CD8-positive, alpha-beta memory T cell (primary cell): ENCODE data around the gene SLC22A16. TPM values are rescaled to one million over a fixed set of nuclear protein-coding genes. Genes with fewer than 3 reads are reported as not detected.

ENCODE experiments used
- CTCF ChIA-PET: fragments of 350-600 bp; sonication (Branson Sonifier 250); formaldehyde crosslinking; loops from one replicate; lab custom pipeline; 2021; ENCODE audit warnings: antibody characterized with exemption; lab: Charles Lee
- POLR2A ChIA-PET: fragments of 350-600 bp; sonication (Branson Sonifier 250); formaldehyde crosslinking; loops from one replicate; lab custom pipeline; 2021; ENCODE audit warnings: antibody characterized with exemption; lab: Charles Lee
- DNase-seq, 5 donors: peaks; one replicate each; pipeline versions ENCODE4 v3.0.0 to v3.0.0-alpha.2; 2020 to 2022; ENCODE audit warnings: mixed read lengths in 1 of 5
- H3K27ac ChIP-seq: one replicate; pipeline ENCODE4 v1.7.0; 2013; ENCODE audit warnings: low read depth, mild to moderate bottlenecking, low read length, moderate library complexity
- H3K27me3 ChIP-seq: 2 replicates; pipeline ENCODE4 v1.7.0; 2013; ENCODE audit warnings: low read length, mild to moderate bottlenecking; ENCODE audit not compliant: insufficient read depth, poor library complexity, severe bottlenecking
- H3K36me3 ChIP-seq: 2 replicates; pipeline ENCODE4 v1.7.0; 2013; ENCODE audit warnings: mild to moderate bottlenecking, low read length, moderate library complexity; ENCODE audit not compliant: insufficient read depth
- H3K4me1 ChIP-seq: 2 replicates; pipeline ENCODE4 v1.7.0; 2013; ENCODE audit warnings: mild to moderate bottlenecking, low read length, moderate library complexity; ENCODE audit not compliant: insufficient read depth
- H3K4me3 ChIP-seq: 2 replicates; pipeline ENCODE4 v1.7.0; 2013; ENCODE audit warnings: mild to moderate bottlenecking, low read length
- H3K9me3 ChIP-seq: 2 replicates; pipeline ENCODE4 v1.7.0; 2013; ENCODE audit warnings: mild to moderate bottlenecking, low read length
- H3K27ac Mint-ChIP-seq, 8 donors: one replicate each; pipeline ENCODE4 v1.8.0; 2020 to 2021; ENCODE audit warnings: mixed read lengths in 8 of 8, mild to moderate bottlenecking in 6 of 8, inconsistent platforms in 3 of 8, moderate library complexity in 3 of 8
- H3K27me3 Mint-ChIP-seq, 2 donors: one replicate each; pipeline ENCODE4 v1.8.0; 2020 to 2021; ENCODE audit warnings: mixed read lengths in 2 of 2, mild to moderate bottlenecking in 1 of 2, moderate library complexity in 1 of 2
- H3K36me3 Mint-ChIP-seq, 3 donors: one replicate each; pipeline ENCODE4 v1.8.0; 2020 to 2021; ENCODE audit warnings: mixed read lengths in 3 of 3, inconsistent platforms in 1 of 3, mild to moderate bottlenecking in 1 of 3
- H3K4me1 Mint-ChIP-seq, 3 donors: one replicate each; pipeline ENCODE4 v1.8.0; 2020 to 2021; ENCODE audit warnings: mixed read lengths in 3 of 3, inconsistent platforms in 1 of 3, mild to moderate bottlenecking in 1 of 3
- H3K4me3 Mint-ChIP-seq, 7 donors: one replicate each; pipeline ENCODE4 v1.8.0; 2020 to 2021; ENCODE audit warnings: mixed read lengths in 7 of 7, mild to moderate bottlenecking in 6 of 7, moderate library complexity in 4 of 7, inconsistent platforms in 2 of 7
- H3K9me3 Mint-ChIP-seq, 5 donors: one replicate each; pipeline ENCODE4 v1.8.0; 2020 to 2022; ENCODE audit warnings: mixed read lengths in 5 of 5, mild to moderate bottlenecking in 3 of 5, moderate library complexity in 2 of 5, inconsistent platforms in 1 of 5
- polyA plus RNA-seq: library from polyadenylated mRNA; unstranded; fragments of 300-500 nt; fragmentation: Illumina TruSeq; gene quantifications from one replicate; pipeline ENCODE4 v1.2.3, GENCODE V29; 2021
- total RNA-seq, 2 experiments: library from RNA; stranded (reverse); gene quantifications; one replicate each; pipeline ENCODE4 v1.2.3, GENCODE V29; 2021

SLC22A16 gene
- total and polyA plus RNA-seq, 3 experiments from 2014 or later: not detected

GRCh38 chr6:110432285-110432900, 44.0 kb downstream of the SLC22A16 start:
- Mint-ChIP-seq H3K4me3 (no peak overlapping the region), H3K9me3 (no peaks in the 10 kb centered on the region), H3K27me3 (peaks cover 10 to 19% of the 10 kb centered on the region in 2 donors), H3K27ac (no peak overlapping the region), H3K36me3 (no peaks in the 10 kb centered on the region), H3K4me1 (no peaks in the 10 kb centered on the region)
- Histone ChIP-seq H3K4me1 (no peaks in the 10 kb centered on the region), H3K36me3 (no peaks in the 10 kb centered on the region), H3K27me3 (no peaks in the 10 kb centered on the region), H3K4me3 (no peak overlapping the region), H3K9me3 (no peaks in the 10 kb centered on the region), H3K27ac (no peak overlapping the region)
- POLR2A ChIA-PET: no interaction called here
- CTCF ChIA-PET: no interaction called here
- no peak for DNase-seq

GRCh38 chr6:110430741-110431140, 45.7 kb downstream of the SLC22A16 start:
- CTCF ChIA-PET: no interaction called here
- POLR2A ChIA-PET: no interaction called here

GRCh38 chr6:110430236-110430635, 46.2 kb downstream of the SLC22A16 start:
- Mint-ChIP-seq H3K27ac (no peak overlapping the region), H3K9me3 (no peaks in the 10 kb centered on the region), H3K36me3 (no peaks in the 10 kb centered on the region), H3K4me3 (no peak overlapping the region), H3K27me3 (peaks cover 12 to 28% of the 10 kb centered on the region in 2 donors), H3K4me1 (no peaks in the 10 kb centered on the region)
- no peak overlapping the region for H3K27ac ChIP-seq
- H3K4me1 ChIP-seq: no peaks in the 10 kb centered on the region
- DNase-seq: no peak
- ChIA-PET CTCF (no interaction called here), POLR2A (no interaction called here)
- no peaks in the 10 kb centered on the region for H3K9me3 ChIP-seq
- H3K4me3 ChIP-seq: no peak overlapping the region
- H3K36me3 ChIP-seq: no peaks in the 10 kb centered on the region
- H3K27me3 ChIP-seq: no peaks in the 10 kb centered on the region

More at GRCh38 chr6:110430741-110431140, 45.7 kb downstream of the SLC22A16 start:
- H3K4me1 ChIP-seq: no peaks in the 10 kb centered on the region
- H3K27me3 ChIP-seq: no peaks in the 10 kb centered on the region
- no peaks in the 10 kb centered on the region for H3K9me3 ChIP-seq
- no peak overlapping the region for H3K4me3 ChIP-seq
- no peak overlapping the region for H3K27ac ChIP-seq
- no peaks in the 10 kb centered on the region for H3K9me3 Mint-ChIP-seq
- H3K4me1 Mint-ChIP-seq: no peaks in the 10 kb centered on the region
- H3K27me3 Mint-ChIP-seq: peaks cover 12 to 24% of the 10 kb centered on the region in 2 donors
- no peaks in the 10 kb centered on the region for H3K36me3 Mint-ChIP-seq
- H3K36me3 ChIP-seq: no peaks in the 10 kb centered on the region
- no peak overlapping the region for H3K27ac Mint-ChIP-seq
- H3K4me3 Mint-ChIP-seq: no peak overlapping the region
- DNase-seq: no peak

DNA sequence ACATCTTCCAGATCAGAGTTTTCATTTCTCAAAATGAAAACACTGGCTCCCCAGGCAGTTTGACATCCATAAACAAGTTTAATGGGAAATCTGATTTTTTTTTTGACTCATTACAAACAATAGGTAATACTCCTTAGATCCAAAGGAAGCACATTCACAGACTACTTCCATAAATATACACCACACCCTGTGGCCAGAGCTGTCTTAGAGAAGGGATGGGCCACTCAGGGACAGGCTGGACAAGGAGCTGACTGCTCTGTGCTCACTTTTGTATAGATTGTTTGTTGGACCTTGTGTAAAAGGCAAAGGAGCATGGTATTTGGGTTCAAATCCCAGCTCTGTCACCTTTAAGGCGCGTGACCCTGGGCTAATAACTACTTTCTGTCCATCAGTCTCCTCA, 48.3 kb downstream of the SLC22A16 start:
- Mint-ChIP-seq H3K4me3 (no peak overlapping the region), H3K9me3 (peaks cover 0 to 2% (median 0%) of the 10 kb centered on the region in 5 donors), H3K4me1 (no peaks in the 10 kb centered on the region), H3K27ac (no peak overlapping the region), H3K27me3 (peaks cover 12 to 43% of the 10 kb centered on the region in 2 donors), H3K36me3 (no peaks in the 10 kb centered on the region)
- Histone ChIP-seq H3K4me3 (no peak overlapping the region), H3K36me3 (no peaks in the 10 kb centered on the region), H3K4me1 (no peaks in the 10 kb centered on the region), H3K27me3 (no peaks in the 10 kb centered on the region), H3K27ac (no peak overlapping the region), H3K9me3 (no peaks in the 10 kb centered on the region)
- ChIA-PET CTCF (no interaction called here), POLR2A (no interaction called here)
- DNase-seq: no peak

DNA sequence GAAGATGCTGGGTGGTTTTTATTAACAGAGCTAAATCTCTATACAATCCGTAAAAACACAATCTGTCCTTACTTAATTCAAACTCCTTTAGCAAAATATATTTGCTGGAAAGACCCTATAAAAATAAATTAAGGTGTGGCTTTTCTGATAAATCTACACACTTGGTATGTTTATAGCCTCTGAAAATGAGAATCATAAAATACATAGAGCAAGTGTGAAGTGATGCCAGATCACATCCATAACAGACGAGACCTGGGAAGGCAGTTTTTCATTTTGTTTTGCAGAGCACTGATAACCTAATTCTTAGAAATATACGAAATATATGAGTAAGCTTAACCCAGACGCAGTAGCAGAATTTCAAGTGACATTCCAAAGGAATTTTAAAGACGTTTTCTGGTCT, 50.6 kb downstream of the SLC22A16 start:
- Histone ChIP-seq H3K27me3 (no peaks in the 10 kb centered on the region), H3K4me3 (no peak overlapping the region), H3K27ac (no peak overlapping the region), H3K4me1 (no peaks in the 10 kb centered on the region), H3K36me3 (no peaks in the 10 kb centered on the region), H3K9me3 (no peaks in the 10 kb centered on the region)
- Mint-ChIP-seq H3K27ac (no peak overlapping the region), H3K9me3 (peaks cover 7 to 17% (median 10%) of the 10 kb centered on the region in 5 donors), H3K4me3 (no peak overlapping the region), H3K4me1 (no peaks in the 10 kb centered on the region), H3K27me3 (peaks cover 14 to 56% of the 10 kb centered on the region in 2 donors), H3K36me3 (no peaks in the 10 kb centered on the region)
- no peak for DNase-seq
- ChIA-PET POLR2A (no interaction called here), CTCF (no interaction called here)

DNA sequence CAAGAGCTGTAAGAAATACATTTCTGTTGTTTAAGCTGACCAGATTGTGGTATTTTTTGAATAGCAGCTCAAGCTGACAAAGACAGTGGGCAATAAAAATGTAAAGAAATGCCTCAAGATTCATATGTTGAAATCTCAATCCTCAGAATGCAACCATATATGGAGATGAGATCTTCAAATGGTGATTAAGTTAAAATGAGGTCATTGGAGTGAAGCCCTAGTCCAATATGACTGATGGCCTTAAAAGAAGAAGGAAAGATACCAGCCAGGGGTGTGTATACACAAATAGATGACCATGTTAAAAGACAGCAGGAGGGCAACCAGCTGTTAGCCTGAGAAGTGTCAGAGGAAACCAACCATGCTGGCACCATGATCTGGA, 54.0 kb downstream of the SLC22A16 start:
- H3K4me3 ChIP-seq: no peak overlapping the region
- Mint-ChIP-seq H3K4me1 (no peaks in the 10 kb centered on the region), H3K27ac (no peak overlapping the region), H3K9me3 (peaks cover 7 to 21% (median 10%) of the 10 kb centered on the region in 5 donors), H3K36me3 (no peaks in the 10 kb centered on the region), H3K4me3 (no peak overlapping the region), H3K27me3 (peaks cover 6 to 49% of the 10 kb centered on the region in 2 donors)
- H3K27me3 ChIP-seq: no peaks in the 10 kb centered on the region
- H3K36me3 ChIP-seq: no peaks in the 10 kb centered on the region
- POLR2A ChIA-PET: no interaction called here
- CTCF ChIA-PET: no interaction called here
- no peak overlapping the region for H3K27ac ChIP-seq
- no peaks in the 10 kb centered on the region for H3K4me1 ChIP-seq
- DNase-seq: no peak
- H3K9me3 ChIP-seq: no peaks in the 10 kb centered on the region

- H3K9me3 ChIP-seq: no peaks in the 10 kb centered on the region
- Mint-ChIP-seq H3K27ac (no peak overlapping the region), H3K4me3 (no peak overlapping the region), H3K27me3 (peaks cover 6 to 49% of the 10 kb centered on the region in 2 donors), H3K4me1 (no peaks in the 10 kb centered on the region), H3K9me3 (peaks cover 7 to 21% (median 10%) of the 10 kb centered on the region in 5 donors), H3K36me3 (no peaks in the 10 kb centered on the region)
- no peak for DNase-seq
- no peak overlapping the region for H3K27ac ChIP-seq
- no peak overlapping the region for H3K4me3 ChIP-seq
- H3K27me3 ChIP-seq: no peaks in the 10 kb centered on the region
- no peaks in the 10 kb centered on the region for H3K4me1 ChIP-seq
- no peaks in the 10 kb centered on the region for H3K36me3 ChIP-seq
- ChIA-PET CTCF (no interaction called here), POLR2A (no interaction called here)
Measured at GRCh38 chr6:110421749-110422443, 54.5 kb downstream of the SLC22A16 start.

- Mint-ChIP-seq H3K9me3 (peaks cover 7 to 21% (median 10%) of the 10 kb centered on the region in 5 donors), H3K4me3 (no peak overlapping the region), H3K27ac (no peak overlapping the region), H3K36me3 (no peaks in the 10 kb centered on the region), H3K4me1 (peaks cover 0 to 11% (median 0%) of the 10 kb centered on the region in 3 donors), H3K27me3 (peaks cover 4 to 38% of the 10 kb centered on the region in 2 donors)
- H3K36me3 ChIP-seq: no peaks in the 10 kb centered on the region
- POLR2A ChIA-PET: no interaction called here
- H3K27ac ChIP-seq: no peak overlapping the region
- no peak for DNase-seq
- no peak overlapping the region for H3K4me3 ChIP-seq
- no peaks in the 10 kb centered on the region for H3K9me3 ChIP-seq
- H3K27me3 ChIP-seq: no peaks in the 10 kb centered on the region
- CTCF ChIA-PET: no interaction called here
- no peaks in the 10 kb centered on the region for H3K4me1 ChIP-seq
Measured at GRCh38 chr6:110419028-110419739, 57.2 kb downstream of the SLC22A16 start.
